Measurements from ENCODE around the gene NCDN. TPM values are rescaled to one million over a fixed set of nuclear protein-coding genes. Genes with fewer than 3 reads are reported as not detected.

Gene NCDN
- total and polyA plus RNA-seq, 2 experiments from 2014 or later = 19.6 to 25.7 TPM

GRCh38 chr1:35603468-35603867 is 45.9 kb downstream of the NCDN start:
- Histone ChIP-seq H3K4me2 (no peak overlapping the region), H3K9me3 (ENCODE audit: low read depth) (no peaks in the 10 kb centered on the region), H3K27ac (no peak overlapping the region), H3K4me1 (ENCODE audit: insufficient read depth) (no peaks in the 10 kb centered on the region), H3K36me3 (replicated peaks; ENCODE audit: insufficient read depth, low read depth) (no peaks in the 10 kb centered on the region), H3K79me2 (peaks cover 7% of the 10 kb centered on the region), H3K4me3 (no peak overlapping the region), H4K20me1 (ENCODE audit: insufficient read depth, poor library complexity, severe bottlenecking) (no peaks in the 10 kb centered on the region), H3K27me3 (no peaks in the 10 kb centered on the region), H3K9me2 (replicated peaks; ENCODE audit: insufficient read depth) (no peaks in the 10 kb centered on the region), H2AFZ (no peak overlapping the region)
- no peak for DNase-seq (ENCODE audit: low spot score)
- 36% methylated on average over 3 of the region's 3 CpGs for WGBS (ENCODE audit: low lambda C conversion rate, missing lambda C conversion rate)
- no peak for TF ChIP-seq CTCF (IDR thresholded peaks at IDR 0.05; ENCODE audit: poor library complexity)
- no peak for TF ChIP-seq EZH2 (IDR thresholded peaks at IDR 0.05; ENCODE audit: borderline replicate concordance)
- TF ChIP-seq EZH2phosphoT487 (IDR thresholded peaks at IDR 0.05; ENCODE audit: low read depth, severe bottlenecking, unreplicated experiment) = no peak

DNA sequence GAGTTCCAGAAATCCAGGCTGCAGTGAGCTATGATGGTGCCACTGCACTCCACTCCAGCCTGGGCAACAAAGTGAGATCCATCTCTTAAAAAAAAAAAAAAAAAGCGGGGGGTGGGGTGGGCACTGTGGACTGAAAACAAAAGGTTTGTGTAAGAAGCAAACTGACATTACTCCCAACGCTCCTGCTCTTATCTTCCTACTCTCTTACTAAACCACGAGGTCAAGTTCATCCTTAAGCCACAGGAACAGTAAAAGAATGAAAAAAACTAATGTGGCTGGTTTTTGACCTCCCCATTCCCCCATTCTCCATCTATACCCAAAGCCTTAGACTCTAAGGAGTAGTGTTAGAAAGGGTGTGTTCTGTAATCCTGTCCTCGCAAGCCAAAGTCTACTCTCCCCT is 46.3 kb downstream of the NCDN start:
- H3K79me2 ChIP-seq = peaks cover 7% of the 10 kb centered on the region
- no peaks in the 10 kb centered on the region for H3K36me3 ChIP-seq (replicated peaks; ENCODE audit: insufficient read depth, low read depth)
- H3K27ac ChIP-seq = no peak overlapping the region
- no peaks in the 10 kb centered on the region for H3K4me1 ChIP-seq (ENCODE audit: insufficient read depth)
- H4K20me1 ChIP-seq (ENCODE audit: insufficient read depth, poor library complexity, severe bottlenecking) = no peaks in the 10 kb centered on the region
- H3K4me2 ChIP-seq = no peak overlapping the region
- no peak for DNase-seq (ENCODE audit: low spot score)
- H3K4me3 ChIP-seq = no peak overlapping the region
- no peaks in the 10 kb centered on the region for H3K9me2 ChIP-seq (replicated peaks; ENCODE audit: insufficient read depth)
- WGBS (ENCODE audit: low lambda C conversion rate, missing lambda C conversion rate) = 65% methylated on average over 4 of the region's 4 CpGs
- H2AFZ ChIP-seq = no peak overlapping the region
- no peak for TF ChIP-seq CTCF (IDR thresholded peaks at IDR 0.05; ENCODE audit: poor library complexity)
- no peak for TF ChIP-seq EZH2 (IDR thresholded peaks at IDR 0.05; ENCODE audit: borderline replicate concordance)
- TF ChIP-seq EZH2phosphoT487 (IDR thresholded peaks at IDR 0.05; ENCODE audit: low read depth, severe bottlenecking, unreplicated experiment) = no peak
- no peaks in the 10 kb centered on the region for H3K27me3 ChIP-seq
- H3K9me3 ChIP-seq (ENCODE audit: low read depth) = no peaks in the 10 kb centered on the region

- H3K4me2 ChIP-seq = no peak overlapping the region
- H4K20me1 ChIP-seq (ENCODE audit: insufficient read depth, poor library complexity, severe bottlenecking) = no peaks in the 10 kb centered on the region
- H3K36me3 ChIP-seq (replicated peaks; ENCODE audit: insufficient read depth, low read depth) = no peaks in the 10 kb centered on the region
- H3K4me1 ChIP-seq (ENCODE audit: insufficient read depth) = no peaks in the 10 kb centered on the region
- H3K27ac ChIP-seq = no peak overlapping the region
- H3K79me2 ChIP-seq = peaks cover 7% of the 10 kb centered on the region
- 69% methylated on average over 6 of the region's 6 CpGs for WGBS (ENCODE audit: low lambda C conversion rate, missing lambda C conversion rate)
- H3K4me3 ChIP-seq = no peak overlapping the region
- TF ChIP-seq EZH2 (IDR thresholded peaks at IDR 0.05; ENCODE audit: borderline replicate concordance) = no peak
- TF ChIP-seq CTCF (IDR thresholded peaks at IDR 0.05; ENCODE audit: poor library complexity) = no peak
- TF ChIP-seq EZH2phosphoT487 (IDR thresholded peaks at IDR 0.05; ENCODE audit: low read depth, severe bottlenecking, unreplicated experiment) = no peak
- H3K27me3 ChIP-seq = no peaks in the 10 kb centered on the region
- no peaks in the 10 kb centered on the region for H3K9me2 ChIP-seq (replicated peaks; ENCODE audit: insufficient read depth)
- no peaks in the 10 kb centered on the region for H3K9me3 ChIP-seq (ENCODE audit: low read depth)
- H2AFZ ChIP-seq = no peak overlapping the region
- DNase-seq (ENCODE audit: low spot score) = no peak
These were observed 47.7 kb downstream of the NCDN start for GRCh38 chr1:35605071-35605866.
